NCI-H2029 treated with DMSO at 0.1 percent for 48 hours (cell line): ENCODE measurements around the gene RELN.

Source experiments
- DNase-seq: peaks from one replicate; lab custom pipeline; 2025; lab: John Stamatoyannopoulos, UW

The RELN gene

GRCh38 chr7:103715376-103716120 lies 273.9 kb downstream of the RELN start:
- DNase-seq, result no peak

DNA sequence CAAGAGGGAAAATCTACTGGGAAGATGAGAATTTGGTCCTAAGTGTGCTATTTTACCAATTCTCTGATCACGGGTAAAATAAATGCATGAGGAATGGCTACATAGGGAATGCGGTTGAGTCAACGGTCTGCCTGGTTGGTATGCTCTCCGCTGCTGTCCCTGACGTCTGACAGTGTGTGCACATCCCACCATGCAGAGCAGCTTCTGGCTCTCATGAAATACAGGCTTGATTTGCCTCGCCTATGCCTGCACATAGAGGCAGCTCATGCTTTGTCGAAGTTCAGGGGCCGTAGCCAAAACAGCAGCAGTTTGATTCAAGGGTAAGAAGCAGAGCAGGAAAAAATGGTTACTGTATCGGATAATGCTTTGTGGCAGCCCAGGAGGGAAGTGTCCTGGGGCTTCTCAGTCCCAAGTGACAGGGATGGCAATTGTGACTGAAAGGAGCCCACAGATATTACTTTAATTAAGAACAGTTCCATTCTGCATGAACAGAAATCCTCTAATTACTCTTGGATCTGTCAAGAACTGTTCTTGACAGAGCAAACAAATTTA lies 275.0 kb downstream of the RELN start:
- no peak for DNase-seq

DNA sequence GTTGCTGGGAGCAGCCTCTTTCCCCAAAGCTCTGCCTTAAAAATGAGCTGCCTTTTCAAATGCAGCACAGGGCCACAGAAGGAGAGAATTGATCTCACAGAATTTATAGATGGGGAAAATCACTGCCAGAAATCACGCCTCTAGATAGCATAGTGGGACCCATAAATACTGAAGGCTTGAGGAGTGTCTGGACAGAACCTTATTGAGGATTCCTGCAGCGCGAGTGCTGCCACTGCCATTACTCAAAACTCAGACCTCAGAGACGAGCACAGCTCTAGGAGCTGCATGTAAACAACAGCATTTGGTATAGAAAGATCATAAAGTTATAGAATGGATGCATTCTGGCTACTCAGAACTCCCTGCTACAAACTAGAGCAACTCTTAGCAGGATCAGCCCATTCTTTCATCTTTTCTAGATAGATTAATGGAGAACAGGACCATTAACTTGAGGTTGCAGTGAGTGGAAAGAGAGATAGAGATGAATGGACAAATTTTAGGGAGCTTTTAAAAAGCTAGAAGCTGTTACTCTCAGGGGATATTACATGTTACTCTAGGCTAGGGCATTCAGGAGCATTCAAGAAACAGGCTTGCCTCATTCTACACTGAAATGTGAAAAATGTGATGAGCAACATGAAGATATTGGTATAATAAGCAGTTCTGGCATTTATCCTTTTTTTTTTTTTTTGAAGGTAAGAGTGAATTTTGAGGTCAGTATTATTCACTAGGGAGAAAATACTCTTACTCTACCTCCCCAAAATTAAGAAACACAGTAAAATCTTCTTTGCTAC lies 276.3 kb downstream of the RELN start:
- DNase-seq, result no peak

DNA sequence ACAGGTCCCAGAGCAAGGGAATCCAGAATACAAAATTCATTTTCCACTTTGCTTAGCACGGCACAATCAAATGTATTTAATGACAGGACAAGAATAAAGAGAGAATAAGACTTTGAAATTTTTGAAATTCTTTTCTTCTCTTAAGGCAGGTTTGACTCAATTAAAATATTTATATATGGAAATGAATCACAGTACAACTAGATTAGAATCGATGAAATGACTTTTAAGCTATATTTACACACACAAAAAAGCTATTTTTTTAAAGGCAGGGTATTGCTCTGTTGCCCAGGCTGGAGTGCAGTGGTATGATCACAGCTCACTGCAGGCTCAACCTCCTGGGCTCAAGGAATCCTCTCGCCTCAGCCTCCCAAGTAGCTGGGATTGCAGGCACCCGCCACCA lies 278.0 kb downstream of the RELN start:
- no peak for DNase-seq

- DNase-seq, result no peak
Observed at GRCh38 chr7:103710247-103710646, 279.2 kb downstream of the RELN start.

DNA sequence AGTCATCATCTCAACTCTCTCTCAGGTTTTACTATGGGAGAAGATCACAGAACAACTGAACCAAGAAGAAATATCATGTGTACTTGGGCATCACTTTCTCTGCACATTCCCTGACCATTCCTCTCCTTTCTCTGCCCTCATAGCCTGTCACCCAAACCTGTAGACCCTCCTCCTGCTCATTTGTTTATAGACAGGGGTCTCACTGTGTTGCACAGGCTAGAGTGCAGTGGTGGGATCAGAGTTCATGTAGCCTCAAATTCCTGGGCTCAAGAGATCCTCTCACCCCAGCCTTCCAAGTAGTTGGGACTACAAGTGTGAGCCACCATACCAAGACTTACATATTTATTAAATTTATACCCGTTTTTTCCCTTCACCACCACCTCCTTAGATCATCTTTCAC lies 282.7 kb downstream of the RELN start:
- no peak for DNase-seq

- no peak for DNase-seq
Observed at GRCh38 chr7:103705542-103705941, 283.9 kb downstream of the RELN start.

DNA sequence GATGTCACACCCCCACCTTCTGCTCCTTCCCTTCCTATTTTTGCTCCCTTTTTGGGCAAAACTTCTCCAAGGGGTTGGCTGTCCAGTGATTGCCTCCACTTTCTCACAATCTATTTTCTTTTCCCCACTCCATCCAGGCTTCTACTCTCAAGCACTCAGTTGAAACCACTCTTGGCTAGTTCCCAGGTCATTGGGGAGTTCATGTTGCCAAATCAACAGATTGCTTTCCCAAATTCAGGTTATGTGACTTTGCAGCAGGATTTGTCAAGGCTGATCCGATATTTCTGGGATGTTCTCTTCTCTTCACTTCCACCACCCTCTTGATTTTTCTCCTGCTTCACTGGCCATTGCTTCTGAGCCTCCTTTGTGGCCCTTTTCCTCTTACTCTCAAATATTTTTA lies 284.8 kb downstream of the RELN start:
- DNase-seq, result no peak

DNA sequence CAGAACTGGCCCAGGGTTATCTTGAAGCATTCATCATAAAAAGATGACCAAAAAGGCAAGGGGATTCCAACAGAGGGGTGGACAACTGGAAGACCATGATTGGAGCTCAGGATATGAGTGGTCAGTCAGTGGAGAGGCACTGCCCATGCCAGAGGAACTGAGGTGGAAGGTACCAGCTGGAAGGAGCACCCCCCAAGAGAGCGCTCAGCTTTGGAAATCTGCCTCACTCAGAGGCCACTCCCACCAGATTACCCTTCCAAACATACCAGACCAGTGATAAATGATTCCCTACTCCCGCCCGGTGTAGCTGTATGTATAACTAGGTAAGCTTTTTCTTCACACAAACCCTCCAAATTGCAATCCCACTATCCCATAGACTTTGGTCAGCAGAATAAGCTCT lies 286.5 kb downstream of the RELN start:
- DNase-seq, result no peak

GRCh38 chr7:103702454-103702853 lies 287.0 kb downstream of the RELN start:
- no peak for DNase-seq

DNA sequence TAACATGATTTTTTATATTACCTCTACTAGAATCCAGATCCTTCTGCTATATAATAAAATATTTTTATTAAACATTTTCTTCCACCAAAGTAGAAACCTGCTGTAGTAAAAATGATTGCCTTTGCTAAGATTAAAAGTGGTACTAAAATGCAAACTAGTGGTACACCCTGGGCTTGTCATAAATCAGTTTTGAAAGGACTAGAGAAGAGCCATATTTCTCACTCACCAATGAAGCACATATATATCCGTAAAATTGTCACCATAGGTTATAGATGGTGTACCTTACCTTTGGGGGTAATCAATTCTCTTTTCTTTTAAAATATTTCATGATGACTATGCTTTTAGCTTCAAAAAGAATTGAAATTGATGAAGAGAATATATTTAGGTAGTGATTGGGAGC lies 290.4 kb downstream of the RELN start:
- no peak for DNase-seq

DNA sequence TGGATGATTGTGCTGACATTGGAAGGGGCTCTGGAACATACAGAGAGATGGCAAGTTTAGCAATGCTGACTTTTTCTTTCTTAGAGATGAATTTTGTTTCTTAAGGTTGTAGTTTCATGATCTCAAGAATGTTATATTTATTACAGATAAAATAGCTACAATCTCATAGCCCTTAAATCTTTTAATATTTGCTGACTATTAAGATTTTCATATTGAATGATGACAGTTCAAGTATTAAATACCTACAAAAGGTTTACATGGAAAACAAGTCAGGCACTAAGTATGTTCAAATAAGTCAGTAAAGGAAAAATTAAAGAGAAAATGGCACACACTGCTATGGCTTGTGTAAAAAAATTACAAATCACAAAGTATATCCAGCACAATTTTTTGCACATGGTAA lies 291.4 kb downstream of the RELN start:
- DNase-seq, result no peak

DNA sequence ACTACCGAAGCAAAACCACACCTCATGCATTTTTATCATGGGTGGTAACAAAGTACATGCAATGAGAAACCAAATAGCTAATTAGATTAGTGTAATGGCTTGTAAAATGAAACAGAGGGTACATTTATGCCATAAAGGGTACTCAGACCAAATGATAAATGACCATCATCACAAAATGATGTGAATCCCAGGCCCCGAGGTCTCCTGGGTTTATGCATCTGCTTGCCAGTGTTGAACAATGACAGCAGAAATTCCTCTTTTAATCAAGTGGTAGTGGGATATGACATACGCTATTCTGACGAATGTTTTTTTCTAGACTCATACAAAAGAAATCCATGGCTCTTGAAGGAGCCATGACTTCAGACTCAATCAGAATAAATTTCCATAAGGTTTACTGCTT lies 293.9 kb downstream of the RELN start:
- DNase-seq, result no peak

DNA sequence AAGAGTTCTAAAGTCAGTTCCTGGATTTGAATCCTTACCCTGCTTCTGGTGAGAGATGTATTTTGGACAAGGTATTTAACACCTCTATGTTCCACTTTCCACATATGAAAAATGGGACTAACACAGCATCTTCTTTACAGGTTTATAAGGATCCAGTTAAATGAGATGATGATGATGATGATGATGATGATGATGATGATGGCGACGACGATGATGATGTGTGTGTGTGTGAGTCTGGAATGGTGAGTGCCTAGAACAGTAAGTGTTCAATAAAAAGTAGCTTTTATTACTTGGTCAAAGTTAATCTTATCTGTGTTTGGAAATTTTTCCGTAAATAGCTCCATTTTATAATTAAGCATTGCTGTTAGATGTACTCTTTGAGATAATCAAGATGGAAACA lies 295.2 kb downstream of the RELN start:
- DNase-seq, result no peak

- peak; percentile 76 for DNase-seq
Observed at GRCh38 chr7:103691291-103691690, 298.2 kb downstream of the RELN start.

- no peak for DNase-seq
Observed at GRCh38 chr7:103690242-103690974, 299.1 kb downstream of the RELN start.

- DNase-seq, result no peak
Observed at GRCh38 chr7:103689255-103689654, 300.2 kb downstream of the RELN start.

DNA sequence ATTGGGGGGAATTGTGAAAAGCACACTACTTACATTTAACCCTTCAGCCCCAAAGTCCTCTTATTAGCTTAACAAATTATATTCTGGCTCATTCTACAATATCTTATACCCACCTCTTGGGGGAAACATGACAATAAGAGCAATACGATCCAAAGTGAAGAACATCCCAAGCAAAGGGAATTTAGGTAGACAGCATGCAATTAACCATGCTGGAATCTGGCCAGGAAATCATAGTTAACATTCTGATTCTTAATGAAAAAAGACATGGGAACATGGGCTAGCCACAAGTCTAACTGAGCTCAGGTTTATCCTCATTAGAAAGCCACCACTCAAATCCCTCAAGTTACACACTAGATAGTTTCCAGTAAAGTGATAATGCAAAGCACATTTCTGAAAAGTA lies 301.5 kb downstream of the RELN start:
- no peak for DNase-seq

- no peak for DNase-seq
Observed at GRCh38 chr7:103687272-103687671, 302.2 kb downstream of the RELN start.

- DNase-seq, result no peak
Observed at GRCh38 chr7:103686763-103687162, 302.7 kb downstream of the RELN start.

DNA sequence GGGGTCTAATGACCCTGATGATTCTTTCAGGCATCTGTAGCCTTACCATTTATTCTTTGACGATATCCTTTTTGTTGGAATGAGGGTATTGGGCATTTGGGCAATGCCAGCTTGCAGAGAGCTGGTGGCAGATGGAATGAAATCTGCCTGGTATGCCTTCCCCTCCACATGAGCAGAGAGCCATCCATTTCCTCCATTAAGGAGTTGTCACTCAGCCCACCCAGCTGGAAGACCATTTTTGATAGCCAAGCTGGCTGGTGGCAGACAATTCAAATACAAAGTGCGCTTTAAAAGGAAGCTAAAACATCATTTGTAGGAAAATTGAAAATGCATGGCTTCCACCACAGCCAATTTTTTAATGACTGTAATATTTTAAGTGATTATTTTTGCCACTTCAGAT lies 303.4 kb downstream of the RELN start:
- no peak for DNase-seq

DNA sequence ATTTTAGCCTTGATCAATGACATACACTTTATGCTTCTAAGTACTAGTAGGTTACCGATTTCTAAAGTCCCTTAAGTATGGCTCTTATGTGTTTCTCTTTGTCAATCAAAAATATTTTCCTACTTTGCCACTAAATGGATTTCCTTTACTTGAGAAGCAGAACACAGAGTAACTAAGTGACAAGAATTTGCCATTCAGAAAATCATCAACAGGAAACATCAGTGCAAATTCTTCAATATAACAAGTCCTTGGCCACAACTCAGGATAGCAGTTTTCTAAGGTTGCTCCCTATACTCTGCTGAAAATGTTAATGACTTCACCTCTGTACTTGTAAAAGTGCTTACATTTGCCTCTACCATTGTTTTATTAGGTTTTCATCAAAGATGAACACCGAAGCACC lies 303.8 kb downstream of the RELN start:
- no peak for DNase-seq

- no peak for DNase-seq
Observed at GRCh38 chr7:103683348-103683747, 306.1 kb downstream of the RELN start.
